Erythroblast (primary cell): ENCODE measurements around the gene SLC52A3.

Source experiments
- GATA1 ChIP-seq: IDR thresholded peaks from 2 replicates; pipeline ENCODE4 v1.6.1; 2011; ENCODE audit warnings: low read depth, mild to moderate bottlenecking, control low read depth, low read length, moderate library complexity
- POLR2A ChIP-seq: IDR thresholded peaks from 2 replicates; pipeline ENCODE4 v1.6.1; 2011; ENCODE audit warnings: mild to moderate bottlenecking, low read length

DNA sequence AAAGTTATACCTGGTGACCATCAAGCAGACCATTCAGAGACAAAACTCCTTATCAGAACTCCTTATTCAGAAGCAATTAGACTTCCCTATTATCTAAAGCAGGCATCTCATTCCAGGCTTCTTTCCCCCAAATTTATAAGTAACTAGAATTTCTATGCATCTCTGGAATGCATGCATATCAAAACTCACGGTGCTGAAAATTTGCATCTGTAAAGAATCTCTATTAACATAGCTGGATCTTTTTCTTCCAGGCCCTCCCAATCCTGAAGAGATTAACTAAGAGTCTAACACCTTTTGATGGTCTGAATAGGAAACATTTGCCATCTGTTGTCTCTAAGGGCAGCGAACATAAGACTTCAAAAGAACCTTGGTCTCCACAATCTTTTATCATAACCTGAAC is 22.8 kb upstream of the SLC52A3 start:
- TF ChIP-seq POLR2A (no peak), GATA1 (no peak)
